Stomach smooth muscle (tissue), 2 donors: Measurements from ENCODE around the gene MARK3.
A peak's percentile ranks its signal among the peaks of the same experiment; 100 is the strongest.

Experiments used
- H3K27ac ChIP-seq: one replicate; pipeline ENCODE4 v1.7.0; 2013; ENCODE audit warnings: mild to moderate bottlenecking, low read length, inconsistent platforms
- H3K27me3 ChIP-seq, 2 donors: one replicate each; pipeline ENCODE4 v1.7.0; 2013; ENCODE audit warnings: low read length in 2 of 2; ENCODE audit not compliant: insufficient read depth in 2 of 2, control insufficient read depth in 1 of 2
- H3K36me3 ChIP-seq, 2 donors: one replicate each; pipeline ENCODE4 v1.7.0; 2013; ENCODE audit warnings: low read length in 2 of 2; ENCODE audit not compliant: control insufficient read depth in 2 of 2, insufficient read depth in 2 of 2
- H3K4me1 ChIP-seq: one replicate; pipeline ENCODE4 v1.7.0; 2013; ENCODE audit warnings: low read length; ENCODE audit not compliant: control insufficient read depth, insufficient read depth
- H3K4me3 ChIP-seq, 2 donors: one replicate each; pipeline ENCODE4 v1.7.0; 2013; ENCODE audit warnings: low read length in 2 of 2
- H3K9ac ChIP-seq, 2 donors: one replicate each; pipeline ENCODE4 v1.7.0; 2013; ENCODE audit warnings: low read length in 2 of 2, mild to moderate bottlenecking in 1 of 2
- H3K9me3 ChIP-seq, 2 donors: one replicate each; pipeline ENCODE4 v1.7.0; 2013; ENCODE audit warnings: low read length in 2 of 2; ENCODE audit not compliant: control insufficient read depth in 2 of 2
- donor health status: healthy.
- donor health status: Pancreatic carcinoma.

The MARK3 gene

GRCh38 chr14:103516426-103517173 is 131.4 kb downstream of the MARK3 start:
- no peak overlapping the region for H3K9ac ChIP-seq
- peaks cover 52% of the 10 kb centered on the region for H3K4me1 ChIP-seq
- peaks cover 6 to 11% of the 10 kb centered on the region in 2 donors for H3K36me3 ChIP-seq
- H3K27ac ChIP-seq = peak overlapping the region; percentile 88
- H3K4me3 ChIP-seq = no peak overlapping the region
- no peaks in the 10 kb centered on the region for H3K9me3 ChIP-seq
- H3K27me3 ChIP-seq = no peaks in the 10 kb centered on the region

GRCh38 chr14:103517174-103517566 is 132.0 kb downstream of the MARK3 start:
- peak overlapping the region; percentile 88 for H3K27ac ChIP-seq
- H3K9ac ChIP-seq = no peak overlapping the region
- H3K4me1 ChIP-seq = peaks cover 52% of the 10 kb centered on the region

GRCh38 chr14:103517721-103518421 is 132.7 kb downstream of the MARK3 start:
- Histone ChIP-seq H3K4me1 (peaks cover 47% of the 10 kb centered on the region), H3K9me3 (no peaks in the 10 kb centered on the region), H3K36me3 (peaks cover 6 to 11% of the 10 kb centered on the region in 2 donors), H3K27me3 (no peaks in the 10 kb centered on the region), H3K4me3 (peak overlapping the region in 1 of 2 donors; percentile 92), H3K9ac (peak overlapping the region in 1 of 2 donors; percentile 64), H3K27ac (peak overlapping the region; percentile 88)

More at GRCh38 chr14:103517174-103517566, 132.0 kb downstream of the MARK3 start:
- H3K36me3 ChIP-seq = peaks cover 6 to 11% of the 10 kb centered on the region in 2 donors
- H3K27me3 ChIP-seq = no peaks in the 10 kb centered on the region
- no peak overlapping the region for H3K4me3 ChIP-seq
- no peaks in the 10 kb centered on the region for H3K9me3 ChIP-seq

GRCh38 chr14:103518422-103519042 is 133.3 kb downstream of the MARK3 start:
- H3K27me3 ChIP-seq = no peaks in the 10 kb centered on the region
- peaks cover 46% of the 10 kb centered on the region for H3K4me1 ChIP-seq
- H3K27ac ChIP-seq = peak overlapping the region; percentile 88
- H3K36me3 ChIP-seq = peaks cover 6 to 11% of the 10 kb centered on the region in 2 donors
- H3K9ac ChIP-seq = peak overlapping the region in 1 of 2 donors; percentile 64
- H3K9me3 ChIP-seq = no peaks in the 10 kb centered on the region
- H3K4me3 ChIP-seq = peak overlapping the region in 1 of 2 donors; percentile 92

- Histone ChIP-seq H3K4me3 (peak overlapping the region; percentile 63 to 92), H3K27me3 (no peaks in the 10 kb centered on the region), H3K36me3 (peaks cover 6 to 11% of the 10 kb centered on the region in 2 donors), H3K27ac (peak overlapping the region; percentile 88), H3K9me3 (no peaks in the 10 kb centered on the region), H3K9ac (peak overlapping the region in 1 of 2 donors; percentile 29), H3K4me1 (peaks cover 40% of the 10 kb centered on the region)
Observed at GRCh38 chr14:103519043-103519836, 134.0 kb downstream of the MARK3 start.

- Histone ChIP-seq H3K9ac (no peak overlapping the region), H3K36me3 (peaks cover 6 to 11% of the 10 kb centered on the region in 2 donors), H3K4me1 (peaks cover 40% of the 10 kb centered on the region), H3K27me3 (no peaks in the 10 kb centered on the region), H3K9me3 (no peaks in the 10 kb centered on the region), H3K27ac (peak overlapping the region; percentile 88), H3K4me3 (peak overlapping the region; percentile 63 to 92)
Observed at GRCh38 chr14:103519837-103520212, 134.6 kb downstream of the MARK3 start.

GRCh38 chr14:103520269-103520656 is 135.0 kb downstream of the MARK3 start:
- Histone ChIP-seq H3K27me3 (no peaks in the 10 kb centered on the region), H3K4me1 (peaks cover 40% of the 10 kb centered on the region), H3K9ac (peak overlapping the region in 1 of 2 donors; percentile 13), H3K9me3 (no peaks in the 10 kb centered on the region), H3K36me3 (peaks cover 6 to 11% of the 10 kb centered on the region in 2 donors), H3K27ac (peak overlapping the region; percentile 88), H3K4me3 (peak overlapping the region; percentile 63 to 92)

- H3K36me3 ChIP-seq = peaks cover 6 to 11% of the 10 kb centered on the region in 2 donors
- H3K4me1 ChIP-seq = peaks cover 44% of the 10 kb centered on the region
- H3K9ac ChIP-seq = peak overlapping the region; percentile 64 to 68
- no peaks in the 10 kb centered on the region for H3K27me3 ChIP-seq
- peak overlapping the region; percentile 63 to 92 for H3K4me3 ChIP-seq
- no peaks in the 10 kb centered on the region for H3K9me3 ChIP-seq
- peak overlapping the region; percentile 88 for H3K27ac ChIP-seq
Observed at GRCh38 chr14:103520657-103521437, 135.6 kb downstream of the MARK3 start.

- Histone ChIP-seq H3K9ac (peak overlapping the region; percentile 64 to 68), H3K4me3 (peak overlapping the region; percentile 63 to 92), H3K27me3 (no peaks in the 10 kb centered on the region), H3K9me3 (no peaks in the 10 kb centered on the region), H3K27ac (peak overlapping the region; percentile 88), H3K36me3 (peaks cover 6 to 11% of the 10 kb centered on the region in 2 donors), H3K4me1 (peaks cover 50% of the 10 kb centered on the region)
Observed at GRCh38 chr14:103521438-103521950, 136.3 kb downstream of the MARK3 start.
